Neuronal stem cell (in vitro differentiated cells): ENCODE measurements around the gene CNN2.

Experiments used
- DNase-seq: peaks from one replicate; pipeline ENCODE4 v3.0.0-alpha.2; 2013; ENCODE audit warnings: low spot score
- H2AFZ ChIP-seq: one replicate; pipeline ENCODE4 v1.6.1; 2013; ENCODE audit warnings: mild to moderate bottlenecking, low read length, inconsistent platforms
- H2AK5ac ChIP-seq: 2 replicates; pipeline ENCODE4 v1.6.1; 2013; ENCODE audit warnings: low read depth, mild to moderate bottlenecking, inconsistent platforms, low read length, moderate library complexity, mixed read lengths
- H2BK120ac ChIP-seq: 2 replicates; pipeline ENCODE4 v1.6.1; 2013; ENCODE audit warnings: low read depth, mild to moderate bottlenecking, inconsistent platforms, low read length, moderate library complexity, mixed read lengths
- H2BK12ac ChIP-seq: one replicate; pipeline ENCODE4 v1.6.1; 2013; ENCODE audit warnings: low read length, inconsistent platforms
- H2BK15ac ChIP-seq: 2 replicates; pipeline ENCODE4 v1.6.1; 2013; ENCODE audit warnings: mild to moderate bottlenecking, low read length, inconsistent platforms, mixed read lengths
- H2BK5ac ChIP-seq: one replicate; pipeline ENCODE4 v1.6.1; 2013; ENCODE audit warnings: inconsistent platforms, mild to moderate bottlenecking, low read length, moderate library complexity
- H3K14ac ChIP-seq: one replicate; pipeline ENCODE4 v1.6.1; 2013; ENCODE audit warnings: low read length, inconsistent platforms
- H3K18ac ChIP-seq: 2 replicates; pipeline ENCODE4 v1.6.1; 2013; ENCODE audit warnings: low read length, inconsistent platforms
- H3K23ac ChIP-seq: 2 replicates; pipeline ENCODE4 v1.6.1; 2013; ENCODE audit warnings: low read depth, mild to moderate bottlenecking, mixed read lengths, low read length, inconsistent platforms; ENCODE audit not compliant: poor library complexity
- H3K27ac ChIP-seq: replicated peaks from 3 replicates; pipeline ENCODE4 v1.5.1; 2013; ENCODE audit warnings: low read length, inconsistent platforms
- H3K27me3 ChIP-seq, 3 experiments: 2 replicates each; pipeline ENCODE4 v1.6.1; 2013; ENCODE audit warnings: low read length in 3 of 3, mild to moderate bottlenecking in 2 of 3, inconsistent platforms in 1 of 3, low read depth in 1 of 3, mixed read lengths in 1 of 3, moderate library complexity in 1 of 3; ENCODE audit not compliant: control insufficient read depth in 3 of 3, insufficient read depth in 3 of 3
- H3K36me3 ChIP-seq, 2 donors: replicated peaks in 1 of 2; 2 replicates each; pipeline ENCODE4 v1.6.1; 2013; ENCODE audit warnings: low read length in 2 of 2; ENCODE audit not compliant: control insufficient read depth in 2 of 2, insufficient read depth in 2 of 2
- H3K4ac ChIP-seq: 2 replicates; pipeline ENCODE4 v1.6.1; 2013; ENCODE audit warnings: inconsistent platforms, mild to moderate bottlenecking, low read length, moderate library complexity
- H3K4me1 ChIP-seq, 2 donors: 1 replicate in 1 of 2; 2 replicates in 1 of 2; pipeline ENCODE4 v1.6.1; 2013; ENCODE audit warnings: low read length in 2 of 2, low read depth in 1 of 2; ENCODE audit not compliant: control insufficient read depth in 2 of 2, insufficient read depth in 1 of 2
- H3K4me2 ChIP-seq: one replicate; pipeline ENCODE4 v1.6.1; 2013; ENCODE audit warnings: mild to moderate bottlenecking, low read length, inconsistent platforms; ENCODE audit not compliant: insufficient read depth, poor library complexity, severe bottlenecking
- H3K4me3 ChIP-seq, 2 donors: 2 replicates each; pipeline ENCODE4 v1.5.1; 2013; ENCODE audit warnings: low read length in 2 of 2, mild to moderate bottlenecking in 2 of 2, inconsistent platforms in 1 of 2, moderate library complexity in 1 of 2
- H3K79me1 ChIP-seq: one replicate; pipeline ENCODE4 v1.6.1; 2013; ENCODE audit warnings: low read depth, mild to moderate bottlenecking, inconsistent platforms, low read length, moderate library complexity
- H3K9ac ChIP-seq: one replicate; pipeline ENCODE4 v1.6.1; 2013; ENCODE audit warnings: mild to moderate bottlenecking, low read depth, low read length, inconsistent platforms; ENCODE audit not compliant: poor library complexity
- H3K9me3 ChIP-seq, 2 donors: replicated peaks in 1 of 2; 2 replicates each; pipeline versions ENCODE3 to v1.6.1; 2013; ENCODE audit warnings: low read length in 2 of 2, mild to moderate bottlenecking in 2 of 2, inconsistent platforms in 1 of 2, low read depth in 1 of 2, mixed read lengths in 1 of 2, moderate library complexity in 1 of 2; ENCODE audit not compliant: control insufficient read depth in 2 of 2, insufficient read depth in 1 of 2
- H4K8ac ChIP-seq: one replicate; pipeline ENCODE4 v1.6.1; 2013; ENCODE audit warnings: low read depth, mild to moderate bottlenecking, inconsistent platforms, low read length, moderate library complexity
- H4K91ac ChIP-seq: one replicate; pipeline ENCODE4 v1.6.1; 2013; ENCODE audit warnings: low read length, low read depth, mild to moderate bottlenecking, inconsistent platforms; ENCODE audit not compliant: poor library complexity
- WGBS, 2 donors: extraction: QIAGEN DNeasy Blood & Tissue Kit; methylation state at CpG; one replicate each; pipeline ENCODE4 v1.1.7; 2013; ENCODE audit warnings: missing lambda C conversion rate in 2 of 2, mixed read lengths in 1 of 2; ENCODE audit not compliant: insufficient read length in 2 of 2, insufficient replicate concordance in 1 of 2; ENCODE audit errors: extremely low coverage in 2 of 2; 5-methylcytosine and 5-hydroxymethylcytosine counted together

CNN2 gene

DNA sequence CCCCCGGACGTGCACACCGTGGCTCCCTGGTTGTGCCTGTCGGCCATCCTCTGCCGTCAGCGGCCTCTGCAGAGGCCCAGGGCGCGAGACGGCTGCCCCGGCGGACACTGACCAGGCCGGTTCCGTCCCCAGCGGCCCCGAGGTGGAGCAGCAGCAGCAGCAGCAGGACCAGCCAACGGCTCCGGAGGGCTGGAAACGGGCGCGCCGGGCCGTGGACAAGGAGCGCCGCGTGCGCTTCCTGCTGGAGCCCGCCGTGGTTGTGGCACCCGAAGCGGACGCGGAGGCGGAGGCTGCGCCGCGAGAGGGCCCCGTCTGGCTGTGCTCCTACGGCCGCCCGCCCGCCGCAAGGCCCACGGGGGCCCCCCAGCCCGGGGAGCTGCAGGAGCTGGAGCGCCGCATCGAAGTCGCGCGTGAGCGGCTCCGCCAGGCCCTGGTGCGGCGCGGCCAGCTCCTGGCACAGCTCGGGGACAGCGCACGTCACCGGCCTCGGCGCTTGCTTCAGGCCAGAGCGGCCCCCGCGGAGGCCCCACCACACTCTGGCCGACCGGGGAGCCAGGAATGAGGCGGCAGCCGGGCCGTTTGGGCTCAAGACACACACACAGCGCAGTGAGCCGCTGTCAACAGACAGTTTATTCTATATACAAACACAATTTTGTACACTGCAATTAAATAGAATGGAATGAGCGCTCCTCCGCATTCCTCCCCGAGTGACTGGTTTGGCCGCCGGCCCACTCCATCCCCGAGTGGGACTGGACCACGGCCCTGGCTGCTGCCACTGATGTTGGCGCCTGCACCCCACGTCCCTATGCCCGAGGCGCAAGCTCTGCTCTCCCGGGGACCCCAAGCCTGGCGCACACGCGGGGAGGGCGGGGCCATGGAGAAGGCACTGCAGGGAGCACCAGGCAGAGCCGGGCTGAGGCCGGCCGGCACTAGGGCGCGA lies 17.1 kb upstream of the CNN2 start:
- Histone ChIP-seq H3K27ac (no peak overlapping the region), H3K9ac (no peak overlapping the region)

DNA sequence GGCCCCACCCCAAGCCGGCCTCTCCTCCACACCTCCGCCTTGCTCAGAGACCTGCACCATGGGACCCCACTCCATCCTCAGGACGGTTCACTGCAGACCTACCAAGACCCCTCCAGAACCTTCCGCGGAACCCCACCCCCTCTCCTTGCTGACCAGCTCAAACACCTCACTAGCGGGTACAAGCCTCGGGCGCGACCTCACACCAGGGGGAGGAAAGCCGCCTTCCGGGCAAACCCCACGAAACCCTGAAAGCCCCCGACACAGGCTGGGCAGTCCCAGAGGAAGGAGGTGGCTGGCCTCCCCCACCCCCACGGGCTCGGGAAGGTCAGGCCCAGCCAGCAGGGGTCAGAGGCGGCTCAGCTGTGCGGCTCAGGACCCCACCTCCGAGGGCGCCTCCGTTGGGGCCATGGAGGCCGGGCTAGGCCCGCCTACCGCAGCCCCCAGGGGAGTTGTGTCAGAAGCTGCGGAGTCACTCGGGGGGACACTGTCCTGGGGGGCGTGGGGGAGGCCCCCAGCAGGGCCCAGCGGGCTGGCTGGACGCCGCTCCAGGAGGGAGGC lies 16.3 kb upstream of the CNN2 start:
- Histone ChIP-seq H2BK120ac (no peak overlapping the region), H3K4me1 (no peaks in the 10 kb centered on the region), H3K18ac (no peak overlapping the region), H3K9me3 (peaks cover 0 to 4% of the 10 kb centered on the region in 2 donors), H3K4me2 (no peak overlapping the region), H2BK5ac (no peak overlapping the region), H3K23ac (no peak overlapping the region), H2BK12ac (no peak overlapping the region), H2BK15ac (no peak overlapping the region), H4K8ac (no peak overlapping the region), H3K14ac (no peak overlapping the region), H3K4me3 (no peak overlapping the region), H3K27me3 (no peaks in the 10 kb centered on the region), H2AK5ac (no peak overlapping the region), H2AFZ (no peak overlapping the region), H3K36me3 (peaks cover 30 to 46% of the 10 kb centered on the region in 2 donors), H3K9ac (no peak overlapping the region), H3K27ac (no peak overlapping the region), H3K4ac (no peak overlapping the region), H4K91ac (no peak overlapping the region), H3K79me1 (peaks cover 23% of the 10 kb centered on the region)
- no CpG with 5 or more reads among the region's 29 CpGs for WGBS, 2 donors
- DNase-seq: no peak

More for the DNA sequence above, 17.1 kb upstream of the CNN2 start:
- Histone ChIP-seq H4K91ac (no peak overlapping the region), H2AK5ac (no peak overlapping the region), H3K14ac (no peak overlapping the region), H3K9me3 (peaks cover 0 to 4% of the 10 kb centered on the region in 2 donors), H3K27me3 (no peaks in the 10 kb centered on the region), H2BK12ac (no peak overlapping the region), H3K4me1 (no peaks in the 10 kb centered on the region), H3K4me2 (no peak overlapping the region), H2BK5ac (no peak overlapping the region), H2BK120ac (no peak overlapping the region), H3K4ac (no peak overlapping the region), H3K4me3 (no peak overlapping the region), H2BK15ac (no peak overlapping the region), H3K79me1 (peaks cover 16% of the 10 kb centered on the region), H2AFZ (no peak overlapping the region), H3K23ac (no peak overlapping the region), H3K36me3 (peaks cover 30 to 39% of the 10 kb centered on the region in 2 donors), H3K18ac (no peak overlapping the region), H4K8ac (no peak overlapping the region)
- WGBS, 2 donors: no CpG with 5 or more reads among the region's 92 CpGs
- DNase-seq: no peak

DNA sequence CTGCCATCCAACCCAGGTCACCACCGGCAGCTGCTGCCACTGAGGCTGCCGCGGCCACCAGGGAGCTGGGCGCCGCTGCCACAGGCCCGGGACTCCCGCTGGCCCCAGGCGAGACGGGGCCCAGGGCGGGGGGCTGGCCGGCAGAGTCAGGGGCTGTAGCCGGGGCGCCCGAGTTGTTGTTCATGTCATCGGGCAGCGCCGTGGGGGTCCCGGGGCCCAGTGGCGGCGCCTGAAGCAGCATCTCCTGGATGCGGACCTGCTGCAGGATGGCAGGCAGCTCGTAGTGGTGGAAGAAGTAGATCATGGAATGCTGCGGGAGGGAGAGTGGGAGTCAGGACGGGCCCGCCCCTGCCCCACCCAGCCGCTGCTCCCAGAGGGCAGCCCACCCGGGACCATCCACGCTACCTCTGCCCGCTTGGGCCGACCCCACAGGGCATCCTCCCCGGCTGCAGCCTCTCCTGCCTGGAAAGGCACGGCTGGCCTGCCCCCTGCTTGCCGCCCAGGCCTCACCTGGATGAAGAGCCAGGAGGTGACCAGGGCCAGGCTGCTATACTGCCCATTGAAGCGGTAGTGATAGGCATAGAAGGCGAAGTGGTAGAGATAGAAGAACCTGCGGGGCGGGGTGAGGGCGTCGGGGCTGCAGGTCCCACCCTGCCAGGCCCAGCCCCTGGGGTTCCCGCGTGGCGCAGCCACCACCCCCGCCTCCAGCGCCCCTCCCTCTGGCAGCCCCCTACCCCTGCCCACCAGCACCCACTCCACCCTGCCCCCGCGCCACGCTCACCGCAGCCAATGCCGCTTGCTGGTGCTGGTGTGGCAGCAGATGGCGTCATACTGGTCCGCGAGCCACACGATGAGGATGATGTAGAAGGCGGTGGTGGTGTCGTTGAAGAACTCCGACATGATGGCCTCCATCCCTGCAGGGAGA lies 15.6 kb upstream of the CNN2 start:
- Histone ChIP-seq H3K4me1 (peaks cover 2 to 4% of the 10 kb centered on the region in 2 donors), H3K23ac (peak overlapping the region; percentile 89), H3K79me1 (peaks cover 31% of the 10 kb centered on the region), H2BK120ac (no peak overlapping the region), H3K9ac (no peak overlapping the region), H3K36me3 (peaks cover 30 to 47% of the 10 kb centered on the region in 2 donors), H2BK5ac (no peak overlapping the region), H3K14ac (no peak overlapping the region), H3K4me3 (no peak overlapping the region), H2AFZ (no peak overlapping the region), H4K91ac (no peak overlapping the region), H2BK15ac (no peak overlapping the region), H3K4me2 (no peak overlapping the region), H3K27ac (no peak overlapping the region), H3K27me3 (no peaks in the 10 kb centered on the region), H3K18ac (no peak overlapping the region), H3K4ac (no peak overlapping the region), H4K8ac (no peak overlapping the region), H2BK12ac (no peak overlapping the region), H2AK5ac (no peak overlapping the region), H3K9me3 (peaks cover 0 to 2% of the 10 kb centered on the region in 2 donors)
- DNase-seq: no peak
- WGBS, 2 donors: no CpG with 5 or more reads among the region's 56 CpGs
